GM21390 (cell line): ENCODE results near the gene TERB1.

Experiments used
- ATAC-seq: cut with Tn5 transposase; IDR thresholded peaks from one replicate; pipeline ENCODE4 v1.9.1; 2021; ENCODE audit not compliant: unreplicated experiment

The TERB1 gene

DNA sequence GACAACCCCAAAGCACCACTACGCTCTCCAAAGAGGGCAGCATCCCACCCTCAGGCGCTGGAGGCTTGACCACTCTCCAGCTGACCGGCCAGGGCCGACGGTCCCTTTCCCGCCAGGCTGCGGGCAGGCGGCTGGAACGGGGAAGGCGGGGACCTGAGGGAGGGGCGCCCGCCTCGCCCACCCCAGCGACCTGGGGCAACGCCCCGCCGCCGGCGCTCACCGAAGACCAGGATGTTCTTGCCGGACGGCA lies 50.4 kb downstream of the TERB1 start:
- ATAC-seq = peak; percentile 7

DNA sequence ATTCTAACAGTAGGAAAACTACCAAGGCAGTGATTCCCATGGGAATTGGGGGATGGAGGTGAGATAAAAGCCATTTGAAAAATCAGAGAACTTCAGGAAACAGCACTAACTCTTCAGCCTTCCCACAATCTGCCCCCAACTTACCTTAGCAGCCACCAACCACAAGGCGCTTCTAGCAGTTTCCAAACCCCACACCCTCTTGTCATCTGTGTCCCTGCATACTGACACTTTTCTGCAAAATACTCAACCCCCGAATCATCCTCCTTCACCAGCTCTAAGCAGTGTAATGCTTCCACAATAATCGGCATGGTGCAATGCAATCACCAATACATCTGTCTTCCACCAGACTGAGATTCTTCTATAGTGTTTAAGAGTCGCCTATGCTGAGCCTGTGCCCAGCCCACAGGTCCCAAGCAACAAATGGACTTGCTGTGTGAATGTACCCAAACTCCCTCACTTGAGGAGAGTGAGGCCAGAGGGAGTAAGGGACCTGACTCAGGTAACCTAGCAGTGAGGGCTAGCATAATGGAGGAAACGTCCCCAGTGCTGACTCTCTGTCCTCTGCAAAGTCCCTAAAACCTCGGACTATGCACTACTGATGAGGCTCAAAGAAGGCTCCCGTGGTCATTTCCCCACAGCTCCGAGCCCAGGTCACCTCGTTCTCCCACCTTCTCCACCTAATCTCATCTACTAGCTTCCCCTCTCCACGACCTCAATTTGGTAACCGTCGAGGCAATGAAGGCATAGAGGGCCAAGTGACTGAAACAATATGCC lies 50.9 kb downstream of the TERB1 start:
- ATAC-seq = no peak

DNA sequence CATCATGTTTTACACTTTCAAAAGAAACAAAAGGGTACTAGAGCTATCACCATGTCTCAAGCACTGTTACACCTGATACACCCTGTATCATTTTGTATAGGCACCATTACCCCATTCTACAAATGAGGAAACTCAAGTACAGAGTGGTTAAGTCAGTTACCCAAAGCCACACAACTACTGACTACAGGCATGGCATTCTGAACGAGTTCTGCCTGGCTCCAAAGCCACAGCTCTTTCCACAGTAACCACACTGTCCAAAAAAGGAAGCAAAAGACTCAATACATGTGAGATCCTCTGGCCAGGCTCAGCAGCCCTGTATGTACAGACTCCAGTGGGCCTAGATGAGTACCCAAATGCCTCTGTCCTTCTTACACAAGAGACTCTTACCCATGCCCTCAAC lies 54.7 kb downstream of the TERB1 start:
- peak; percentile 34 for ATAC-seq

DNA sequence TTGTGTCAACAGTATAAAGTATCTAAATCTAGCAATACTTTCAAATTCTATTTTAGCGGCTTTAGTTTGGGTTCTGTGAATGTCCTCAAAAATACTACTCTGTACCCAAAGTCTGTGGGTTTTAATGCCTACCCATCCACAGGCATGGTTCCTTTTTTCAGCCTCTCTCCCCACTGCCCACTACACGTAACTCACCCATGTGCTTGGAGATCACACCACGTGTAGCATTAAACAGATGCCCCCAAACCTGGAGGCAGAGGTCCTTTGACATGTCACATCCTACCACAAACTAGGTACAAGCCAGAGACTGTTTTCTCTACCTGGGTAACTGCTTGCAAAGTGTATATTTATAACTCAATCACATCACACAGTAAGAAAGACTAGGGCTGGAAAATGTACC lies 55.3 kb downstream of the TERB1 start:
- no peak for ATAC-seq

DNA sequence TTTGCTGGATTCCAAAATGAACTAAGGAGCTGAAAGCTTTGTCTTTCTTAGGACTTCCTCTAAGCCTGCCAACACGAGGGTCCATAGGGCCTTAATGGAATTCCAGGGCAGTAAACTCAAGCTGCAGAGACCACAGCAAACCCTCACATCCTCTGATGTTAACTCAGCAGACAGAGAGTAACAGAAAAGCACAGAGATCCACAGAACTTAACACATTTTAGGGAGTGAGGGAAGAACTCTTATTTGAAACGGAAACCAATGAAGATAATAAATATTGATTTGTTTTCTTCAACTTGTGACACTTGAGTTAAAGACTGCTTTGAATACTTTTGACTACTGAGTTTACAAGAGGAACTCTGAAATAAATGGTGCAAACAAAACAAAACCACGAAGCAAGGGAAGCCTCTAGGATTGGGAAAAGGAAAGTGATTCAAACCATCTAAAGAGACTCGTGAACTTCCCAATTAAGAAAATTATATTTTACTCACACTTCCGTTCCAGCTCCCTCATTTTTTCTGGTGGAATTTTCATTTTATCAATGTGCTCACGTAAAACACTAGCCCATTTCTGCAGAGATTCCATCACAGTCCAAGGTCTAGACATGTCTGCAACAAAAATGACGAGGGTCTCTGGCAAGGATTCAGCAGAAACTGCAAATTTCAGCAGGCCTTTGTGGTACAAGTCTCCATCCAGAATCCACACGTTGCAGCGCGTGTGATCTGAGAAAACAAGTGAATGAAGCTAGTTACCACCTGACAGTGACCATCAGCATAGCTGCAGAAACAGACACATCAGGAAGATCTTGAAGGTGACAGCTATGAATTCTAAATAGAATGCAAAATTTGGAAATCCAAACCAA lies 59.2 kb downstream of the TERB1 start:
- ATAC-seq = no peak

DNA sequence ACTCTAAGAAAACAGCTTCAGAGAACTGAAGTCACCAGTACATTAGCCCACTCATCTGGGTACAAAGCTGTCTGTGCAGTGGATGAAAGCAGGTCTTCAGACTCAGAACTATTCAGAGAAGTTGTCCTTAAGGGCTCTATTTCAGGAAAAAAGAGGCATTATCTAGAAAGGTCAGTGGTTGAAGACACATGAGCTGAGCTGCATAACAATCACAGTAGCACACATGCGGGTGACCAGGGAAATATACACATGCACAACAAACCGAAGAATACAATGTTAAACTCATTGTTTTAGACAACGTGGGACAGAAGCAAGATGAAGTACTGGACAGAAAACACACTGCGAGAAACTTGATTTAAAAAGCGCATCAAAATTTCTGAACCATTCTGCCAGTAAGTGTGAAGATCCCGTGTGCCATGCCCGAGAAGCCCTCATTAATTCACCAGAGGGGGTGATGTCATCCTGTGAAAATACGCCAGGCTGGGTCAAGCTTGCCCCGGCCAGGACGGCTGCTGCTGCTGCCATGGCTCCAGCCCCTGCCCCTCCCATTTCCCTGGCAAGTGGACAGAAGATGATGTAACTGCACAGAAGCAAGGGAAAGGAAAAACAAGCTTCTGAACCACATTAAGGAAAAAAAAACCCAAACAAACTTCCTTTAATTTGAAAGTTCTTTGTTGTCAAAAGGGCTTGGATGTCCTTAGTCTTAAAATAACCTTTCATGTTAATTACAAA lies 60.0 kb downstream of the TERB1 start:
- ATAC-seq = no peak

DNA sequence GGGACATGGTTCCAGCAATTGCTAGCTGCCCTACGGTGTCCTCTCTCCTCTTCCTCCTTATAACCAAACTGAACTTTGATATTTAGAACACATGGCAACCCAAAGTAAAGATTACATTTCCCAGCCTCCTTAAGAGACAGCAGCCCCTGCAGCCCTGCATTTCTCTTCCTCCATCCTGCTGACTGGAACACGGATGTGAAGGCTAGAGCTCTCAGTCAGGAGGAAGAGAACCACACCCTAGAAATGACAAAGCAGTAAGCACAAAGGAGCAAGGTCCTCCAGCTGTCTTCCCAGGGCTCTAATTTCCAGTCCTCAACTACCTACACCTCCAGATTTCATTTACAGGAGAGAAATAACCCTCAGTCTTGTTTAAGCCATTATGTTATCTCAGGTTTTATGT lies 60.9 kb downstream of the TERB1 start:
- ATAC-seq = no peak

DNA sequence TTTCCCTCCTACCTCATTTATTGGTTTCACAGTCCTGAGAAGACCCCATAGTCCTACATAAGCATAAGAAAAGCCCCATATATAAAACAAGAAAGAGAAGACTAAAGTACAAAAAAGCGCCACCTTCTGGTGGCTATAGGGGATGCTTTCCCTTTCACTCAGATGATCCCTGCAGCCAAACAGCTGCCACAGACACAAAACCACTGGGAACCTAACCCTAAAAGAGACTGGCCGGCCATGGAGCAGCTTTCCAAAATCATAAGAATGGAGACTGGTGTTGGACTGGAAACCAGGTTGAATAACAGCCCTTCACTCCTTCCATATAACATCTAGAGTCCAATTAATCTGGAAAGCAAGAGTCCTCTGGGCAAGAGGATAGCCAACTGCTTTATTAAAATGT lies 61.4 kb downstream of the TERB1 start:
- ATAC-seq = no peak

DNA sequence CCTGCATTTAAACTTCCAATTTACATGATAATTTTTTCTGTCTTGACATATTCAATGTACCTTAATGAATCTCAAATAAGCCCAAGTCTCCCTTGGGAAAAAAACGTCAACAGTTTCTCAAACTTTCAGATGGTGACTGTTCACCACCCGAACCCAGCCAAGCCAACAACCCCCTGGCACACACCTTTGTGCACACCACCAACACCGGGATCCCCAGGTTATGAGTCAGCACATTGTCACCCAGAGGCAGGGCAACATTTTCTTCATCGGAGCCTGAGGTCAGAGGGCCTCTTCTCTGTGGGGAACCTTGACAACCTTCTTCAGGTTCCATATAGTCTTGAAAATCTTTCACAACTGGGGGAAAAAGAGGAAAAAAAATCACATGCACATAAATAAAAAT lies 65.5 kb downstream of the TERB1 start:
- ATAC-seq = no peak

DNA sequence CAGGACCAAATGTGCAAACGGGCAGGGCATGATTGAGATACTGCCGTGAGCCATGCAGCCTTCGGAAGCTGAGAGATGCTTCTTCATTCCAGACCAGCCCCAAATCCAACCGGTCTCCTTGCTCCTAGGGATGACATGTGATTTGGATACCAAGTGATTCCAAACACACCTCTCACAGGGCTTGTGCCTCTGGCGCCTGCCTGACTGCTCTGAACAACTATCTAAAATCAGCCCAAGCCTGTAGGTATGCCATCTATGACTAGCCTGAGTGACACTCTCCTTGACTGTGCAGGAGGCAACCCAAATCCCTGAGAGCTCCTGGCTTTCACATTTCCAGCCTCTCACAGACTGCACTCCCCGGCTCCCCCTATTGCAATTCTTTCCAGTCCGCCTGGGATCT lies 70.3 kb downstream of the TERB1 start:
- ATAC-seq = no peak

DNA sequence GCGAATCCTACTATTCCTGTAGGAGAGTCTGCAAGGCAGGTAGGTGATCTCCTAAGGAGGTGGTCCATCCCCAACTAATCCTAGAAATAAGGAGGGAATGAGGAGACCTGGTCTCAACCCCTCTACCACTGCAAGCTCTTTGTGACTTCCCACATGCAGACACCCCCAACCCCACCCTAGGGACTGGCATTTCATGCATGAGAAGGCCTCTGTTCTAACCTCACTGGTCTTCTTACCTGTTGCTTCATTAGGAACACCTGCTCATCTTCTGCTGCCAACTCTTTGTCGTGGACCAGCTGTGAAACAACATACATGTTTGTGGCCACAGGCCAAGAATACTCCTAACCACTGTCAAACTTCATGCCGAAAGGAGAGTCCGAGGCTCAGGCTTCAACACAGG lies 72.6 kb downstream of the TERB1 start:
- no peak for ATAC-seq

DNA sequence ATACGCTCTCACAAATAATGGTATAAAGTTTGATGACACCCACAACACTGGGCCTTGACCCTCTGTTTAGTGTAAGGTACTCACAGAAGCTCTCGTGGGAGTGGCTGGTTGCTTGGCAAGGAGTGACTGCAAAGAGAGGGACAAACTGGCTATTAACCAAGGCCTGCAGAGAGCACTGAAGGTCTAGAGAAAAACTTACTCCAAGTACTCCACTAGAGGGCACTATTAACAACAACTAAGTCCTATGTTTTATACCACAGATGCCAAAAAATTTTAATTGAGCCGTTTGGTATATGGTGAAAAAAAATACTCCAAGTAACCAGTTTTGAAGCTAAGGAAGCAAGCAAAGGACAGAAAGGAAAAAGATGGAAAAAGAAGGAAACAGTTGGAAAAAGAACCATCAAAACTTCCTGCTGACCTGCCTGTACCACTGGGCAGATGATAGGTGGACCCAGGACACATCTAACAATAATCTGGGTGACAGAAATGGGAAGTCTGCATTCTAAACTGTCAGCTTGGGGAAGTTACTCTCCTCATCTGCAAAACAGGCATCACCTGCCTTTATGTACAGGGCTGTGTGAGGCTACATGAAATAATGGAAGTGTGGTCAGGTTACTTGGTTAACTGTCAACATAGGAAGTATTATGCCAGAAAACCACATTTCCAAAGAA lies 73.1 kb downstream of the TERB1 start:
- no peak for ATAC-seq

DNA sequence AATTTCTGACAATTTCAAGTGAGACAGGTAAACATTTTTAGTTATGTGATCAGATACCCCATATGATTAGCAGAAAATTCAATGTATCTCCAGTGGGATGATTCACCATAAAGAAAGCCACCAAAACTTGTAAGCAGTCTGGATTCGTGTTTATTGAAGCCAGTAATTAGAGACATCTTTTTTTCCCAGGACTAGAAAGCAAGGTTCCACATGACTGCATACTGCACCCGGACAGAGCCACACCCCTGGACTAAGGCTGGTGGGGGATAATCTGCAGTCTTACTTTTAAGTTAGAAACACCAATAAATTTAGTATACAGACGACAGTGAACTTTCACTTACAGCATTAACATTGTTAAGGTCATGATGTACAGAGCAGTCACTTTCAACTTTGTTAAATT lies 80.6 kb downstream of the TERB1 start:
- no peak for ATAC-seq

DNA sequence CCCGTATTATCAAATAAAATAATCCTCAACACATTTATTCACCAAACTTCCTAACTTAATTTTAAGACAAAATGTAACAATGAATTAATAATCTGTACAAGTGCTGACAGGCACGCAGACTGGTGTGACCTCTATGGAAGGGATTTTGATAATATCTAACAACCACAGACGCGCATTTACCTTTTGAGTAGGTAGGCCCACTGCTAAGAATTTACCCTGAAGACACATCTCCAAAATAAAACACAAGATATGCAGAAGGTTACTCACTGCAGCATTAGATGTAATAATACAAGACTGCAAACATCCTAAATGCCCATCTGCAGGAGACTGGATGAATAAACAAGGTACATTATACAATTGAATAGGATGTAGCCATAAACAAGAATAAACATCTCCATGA lies 82.1 kb downstream of the TERB1 start:
- no peak for ATAC-seq

DNA sequence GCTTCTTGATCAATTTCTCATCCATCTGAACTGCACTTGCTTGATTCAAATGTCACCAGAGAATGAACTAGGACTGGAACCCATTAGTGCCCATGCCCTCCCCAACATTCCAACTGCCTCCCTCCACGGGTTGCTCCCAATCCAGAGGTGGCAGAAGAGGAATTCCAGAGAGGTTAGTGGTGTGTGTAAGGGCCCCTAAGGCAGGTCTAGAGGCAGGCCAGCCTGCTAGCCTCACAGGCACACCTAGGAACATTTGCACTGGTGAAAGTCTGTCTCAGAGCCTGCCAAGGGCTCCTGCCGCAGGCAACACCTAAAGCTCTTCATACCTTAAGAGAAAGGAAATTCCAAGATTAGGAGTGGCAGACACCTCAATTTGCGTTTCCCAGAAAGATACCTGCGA lies 83.6 kb downstream of the TERB1 start:
- ATAC-seq = no peak

DNA sequence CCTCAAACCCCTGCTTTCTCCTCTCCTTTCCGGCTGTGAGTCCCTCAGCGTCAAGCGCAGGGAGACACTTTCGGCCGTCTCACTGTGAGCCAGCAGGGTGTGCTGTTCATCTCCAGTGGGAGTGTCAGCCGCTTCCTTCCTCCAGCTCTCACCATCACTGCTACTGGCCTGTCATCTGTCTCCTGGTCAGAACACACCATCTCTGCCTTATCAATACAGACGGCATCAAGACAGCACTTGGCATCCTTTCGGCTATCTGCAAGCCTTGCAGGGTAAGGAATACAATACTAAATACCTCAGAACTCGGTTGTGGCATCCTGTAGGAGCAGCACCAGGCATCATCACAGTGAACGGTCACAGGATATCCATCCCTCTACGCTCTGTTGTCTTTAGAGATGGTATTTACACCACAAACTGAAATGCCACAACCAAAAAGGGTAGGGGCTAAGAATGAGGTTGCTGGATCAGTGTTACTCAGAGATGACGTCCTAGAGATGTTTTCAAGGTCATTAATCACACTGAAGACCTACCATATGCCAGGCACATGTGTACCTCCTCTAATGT lies 84.2 kb downstream of the TERB1 start:
- no peak for ATAC-seq

DNA sequence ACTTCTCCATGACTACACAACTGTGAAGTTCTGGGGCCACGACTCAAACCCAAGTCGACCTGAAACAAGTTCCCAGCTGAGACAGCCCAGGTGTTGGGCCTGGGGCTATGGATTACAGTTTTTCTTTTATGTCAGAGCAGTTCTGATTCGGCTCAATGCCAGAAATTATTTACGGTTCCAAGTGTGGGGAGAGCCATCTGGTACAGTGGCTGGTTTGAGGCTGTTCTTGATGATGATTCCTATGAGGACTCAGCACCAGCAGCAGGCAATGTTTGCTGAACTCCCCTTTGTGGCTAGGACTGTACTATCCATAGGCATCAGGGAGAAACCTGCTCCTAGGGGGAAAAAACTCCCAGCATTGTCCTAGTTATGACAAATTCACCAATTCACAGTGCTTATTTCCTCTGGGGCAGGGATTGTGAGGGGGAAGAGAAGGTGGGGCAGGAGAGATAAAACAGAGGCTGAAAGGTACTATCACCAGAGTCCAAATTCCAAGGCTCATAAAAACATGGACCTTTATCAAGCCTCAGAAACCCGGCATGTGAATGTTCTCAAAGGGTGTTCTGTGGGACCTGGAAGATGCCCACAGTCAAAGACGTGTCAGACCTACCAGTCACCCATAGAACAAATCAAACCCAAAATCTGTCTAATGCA lies 86.6 kb downstream of the TERB1 start:
- ATAC-seq = no peak

DNA sequence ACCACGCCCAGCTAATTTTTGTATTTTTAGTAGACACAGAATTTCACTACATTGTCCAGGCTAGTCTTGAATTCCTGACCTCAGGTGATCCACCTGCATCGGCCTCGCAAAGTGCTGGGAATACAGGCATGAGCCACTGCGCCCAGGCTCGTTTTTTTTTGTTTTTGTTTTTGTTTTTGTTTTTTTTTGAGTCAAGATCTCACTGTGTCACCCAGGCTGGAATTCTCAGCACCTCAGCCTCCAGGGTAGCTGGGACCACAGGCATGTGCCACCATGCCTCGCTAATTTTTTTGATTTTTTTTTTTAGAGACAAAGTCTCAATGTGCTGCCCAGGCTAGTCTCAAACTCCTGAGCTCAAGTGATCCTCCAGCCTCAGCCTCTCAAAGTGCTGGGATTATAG lies 87.3 kb downstream of the TERB1 start:
- ATAC-seq = no peak

DNA sequence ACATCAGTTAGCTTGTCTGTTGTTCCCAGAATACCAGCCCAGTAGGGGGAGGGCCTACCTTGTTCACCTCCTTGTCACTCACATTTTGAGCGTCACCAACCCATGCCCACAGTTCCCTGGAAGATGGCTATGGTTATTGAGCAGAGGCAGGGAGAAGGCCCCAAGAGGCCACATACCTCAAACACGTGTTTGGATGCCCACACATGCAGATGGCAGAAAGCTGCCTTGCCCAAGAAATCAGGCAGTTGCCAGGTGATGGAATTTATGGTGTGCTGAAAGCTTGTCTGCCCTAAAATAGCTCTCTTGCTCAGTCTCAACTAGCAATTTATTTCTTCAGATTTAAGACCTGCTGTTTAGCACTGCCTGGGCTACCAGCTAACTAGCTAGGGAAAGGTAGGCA lies 88.3 kb downstream of the TERB1 start:
- no peak for ATAC-seq

DNA sequence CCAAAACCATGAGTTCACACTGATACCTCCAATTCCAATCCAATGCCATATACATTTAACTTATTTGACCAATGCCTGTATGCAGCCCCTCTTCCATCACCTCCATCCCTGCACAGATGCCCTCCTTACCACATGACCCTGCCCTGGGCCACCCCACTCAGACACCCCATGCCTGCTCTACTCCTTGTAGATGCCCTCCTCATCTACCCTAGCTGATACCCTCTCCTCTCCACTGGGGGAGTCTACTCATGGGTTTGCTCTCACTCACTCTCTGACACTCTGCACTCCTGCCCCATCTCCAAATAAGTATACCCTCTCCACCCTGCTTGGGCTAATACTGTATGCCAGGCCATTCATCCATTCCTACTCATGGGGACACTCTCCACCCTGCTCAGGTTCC lies 88.9 kb downstream of the TERB1 start:
- no peak for ATAC-seq

DNA sequence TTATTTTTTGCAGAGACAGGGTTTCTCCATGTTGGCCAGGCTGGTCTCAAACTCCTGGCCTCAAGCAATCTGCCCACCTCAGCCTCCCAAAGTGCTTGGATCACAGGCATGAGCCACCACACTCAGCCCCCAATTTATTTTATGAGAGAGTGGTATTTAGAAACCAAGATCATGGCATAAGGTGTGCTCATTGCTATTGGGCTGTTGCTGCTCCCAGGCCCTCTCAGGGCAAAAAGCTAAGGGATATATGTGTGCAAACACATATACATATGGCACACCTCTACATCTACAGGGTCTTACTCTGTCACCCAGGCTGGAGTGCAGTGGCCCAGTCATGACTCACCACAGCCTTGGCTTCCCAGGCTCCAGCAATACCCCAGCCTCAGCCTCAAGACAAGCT lies 89.8 kb downstream of the TERB1 start:
- no peak for ATAC-seq
